ENCODE data around the gene GTPBP1.

The GTPBP1 gene

DNA sequence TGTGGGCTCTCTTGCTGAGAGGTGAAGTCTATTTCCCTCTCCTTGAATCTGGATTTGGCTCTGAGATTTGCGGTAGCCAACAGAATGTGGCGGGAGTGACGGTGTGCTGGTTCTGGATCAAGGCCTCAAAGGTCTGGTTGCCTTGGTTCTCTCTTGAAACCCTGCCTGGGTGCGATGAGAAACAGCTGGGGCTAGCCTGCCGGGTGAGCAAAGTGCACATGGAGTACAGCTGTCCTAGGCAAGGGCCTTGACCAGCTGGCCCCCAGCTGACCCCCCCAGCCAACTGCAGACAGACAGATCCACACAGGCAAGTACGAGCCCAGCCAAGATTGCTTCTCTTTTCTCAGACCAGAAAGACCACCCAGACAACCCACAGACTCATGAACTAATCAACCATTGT, 39.2 kb downstream of the GTPBP1 start:
- no peak overlapping the region for H3K4me3 ChIP-seq (ENCODE audit: low read depth, low read length)
- DNase-seq (ENCODE audit: low read depth), result no peak
- TF ChIP-seq, protein P1, sequence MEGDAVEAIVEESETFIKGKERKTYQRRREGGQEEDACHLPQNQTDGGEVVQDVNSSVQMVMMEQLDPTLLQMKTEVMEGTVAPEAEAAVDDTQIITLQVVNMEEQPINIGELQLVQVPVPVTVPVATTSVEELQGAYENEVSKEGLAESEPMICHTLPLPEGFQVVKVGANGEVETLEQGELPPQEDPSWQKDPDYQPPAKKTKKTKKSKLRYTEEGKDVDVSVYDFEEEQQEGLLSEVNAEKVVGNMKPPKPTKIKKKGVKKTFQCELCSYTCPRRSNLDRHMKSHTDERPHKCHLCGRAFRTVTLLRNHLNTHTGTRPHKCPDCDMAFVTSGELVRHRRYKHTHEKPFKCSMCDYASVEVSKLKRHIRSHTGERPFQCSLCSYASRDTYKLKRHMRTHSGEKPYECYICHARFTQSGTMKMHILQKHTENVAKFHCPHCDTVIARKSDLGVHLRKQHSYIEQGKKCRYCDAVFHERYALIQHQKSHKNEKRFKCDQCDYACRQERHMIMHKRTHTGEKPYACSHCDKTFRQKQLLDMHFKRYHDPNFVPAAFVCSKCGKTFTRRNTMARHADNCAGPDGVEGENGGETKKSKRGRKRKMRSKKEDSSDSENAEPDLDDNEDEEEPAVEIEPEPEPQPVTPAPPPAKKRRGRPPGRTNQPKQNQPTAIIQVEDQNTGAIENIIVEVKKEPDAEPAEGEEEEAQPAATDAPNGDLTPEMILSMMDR (IDR thresholded peaks at IDR 0.05; ENCODE audit: low read depth, low read length, missing control alignments), result no peak

DNA sequence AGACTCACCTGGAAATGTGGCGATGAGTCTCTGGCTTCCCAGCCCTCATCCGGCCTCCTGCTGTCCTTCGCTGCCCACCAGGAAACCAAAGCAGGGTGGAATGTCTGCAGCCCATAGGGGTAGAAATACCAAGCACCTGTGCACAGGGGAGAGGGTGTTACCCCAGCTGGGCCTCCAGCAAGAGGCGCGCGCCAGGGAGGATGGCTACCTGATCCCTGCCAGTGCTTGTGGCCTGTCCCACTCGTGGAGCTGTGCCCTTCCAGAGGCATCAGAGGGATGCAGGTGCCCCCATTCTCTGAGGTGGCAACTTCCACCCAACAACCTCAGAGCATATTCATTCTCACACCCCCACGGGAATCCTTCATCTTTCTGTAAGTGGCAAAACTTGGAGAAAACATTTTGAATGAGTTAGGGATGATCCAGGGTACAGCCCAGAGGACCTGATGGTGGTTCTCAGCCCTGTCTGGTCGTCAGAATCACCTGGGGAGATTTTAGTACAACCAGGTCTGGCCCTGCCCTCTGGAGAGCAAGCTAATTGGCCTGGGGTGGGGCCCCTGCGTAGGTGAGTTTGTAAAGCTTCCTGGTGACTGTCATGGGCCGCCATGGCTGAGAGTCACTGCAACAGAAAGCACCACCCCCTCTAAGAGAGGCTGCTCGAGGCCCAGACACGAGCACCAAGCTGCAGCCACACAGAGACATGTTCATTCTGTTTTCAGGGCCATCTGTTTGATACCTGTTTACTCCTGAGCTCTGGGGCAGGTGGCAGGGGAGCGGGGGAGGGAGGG, 40.1 kb downstream of the GTPBP1 start:
- no peak for DNase-seq (ENCODE audit: low read depth)
- no peak overlapping the region for H3K4me3 ChIP-seq (ENCODE audit: low read depth, low read length)
- TF ChIP-seq, protein P1 (IDR thresholded peaks at IDR 0.05; ENCODE audit: low read depth, low read length, missing control alignments), result no peak

DNA sequence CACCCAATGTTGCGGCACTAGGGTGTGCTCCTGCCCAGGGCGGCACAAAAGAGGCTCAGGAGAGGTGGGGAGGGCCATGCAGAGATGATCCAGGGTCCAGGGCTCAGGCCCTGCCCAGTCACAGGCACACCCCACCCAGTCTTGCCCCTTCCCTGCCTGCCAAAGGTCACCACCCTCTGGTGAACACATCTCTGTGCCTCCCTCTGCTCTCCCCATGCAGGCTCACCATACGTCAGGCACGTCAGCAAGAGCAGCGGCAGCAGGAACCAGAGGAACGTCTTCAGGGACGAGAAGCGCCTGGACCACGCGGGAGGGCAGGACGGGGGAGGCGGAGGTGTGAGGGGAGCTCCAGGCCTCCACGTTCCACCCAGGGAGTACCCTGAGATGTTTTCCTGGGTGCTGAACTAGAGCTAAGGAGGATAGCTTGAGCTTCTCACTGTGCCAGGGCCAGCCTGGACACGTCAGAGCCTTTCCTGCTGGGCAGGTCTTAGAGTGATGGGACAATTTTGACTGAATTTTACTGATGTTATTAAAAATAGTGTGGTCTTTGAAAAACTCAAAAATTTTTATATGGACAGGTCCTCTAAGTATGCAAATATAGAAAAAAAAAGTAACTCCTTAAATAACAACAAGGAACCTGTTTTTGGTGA, 42.9 kb downstream of the GTPBP1 start:
- H3K4me3 ChIP-seq (ENCODE audit: low read depth, low read length), result no peak overlapping the region
- TF ChIP-seq, protein P1 (IDR thresholded peaks at IDR 0.05; ENCODE audit: low read depth, low read length, missing control alignments), result no peak
- DNase-seq (ENCODE audit: low read depth), result no peak

DNA sequence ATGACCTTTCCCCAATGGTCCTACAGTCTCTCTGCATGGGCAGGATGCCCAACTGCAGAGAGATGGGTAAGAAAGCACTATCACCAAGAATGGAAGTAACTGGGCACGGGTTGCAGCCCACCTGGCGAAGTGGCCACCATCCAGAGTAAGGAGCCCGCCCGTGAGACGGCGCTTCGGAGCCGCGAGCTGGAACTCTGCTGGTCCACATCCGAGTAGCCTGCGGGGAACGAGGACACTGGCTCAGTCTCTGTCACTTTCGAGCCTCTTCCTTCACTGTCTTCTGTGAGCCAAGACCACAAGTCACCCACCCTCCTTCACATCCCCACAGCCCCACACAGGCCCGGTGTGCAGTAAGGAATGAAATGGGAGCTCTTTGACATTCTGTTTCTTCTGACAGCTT, 44.4 kb downstream of the GTPBP1 start:
- DNase-seq (ENCODE audit: low read depth), result no peak
- no peak overlapping the region for H3K4me3 ChIP-seq (ENCODE audit: low read depth, low read length)
- TF ChIP-seq, protein P1 (IDR thresholded peaks at IDR 0.05; ENCODE audit: low read depth, low read length, missing control alignments), result no peak

DNA sequence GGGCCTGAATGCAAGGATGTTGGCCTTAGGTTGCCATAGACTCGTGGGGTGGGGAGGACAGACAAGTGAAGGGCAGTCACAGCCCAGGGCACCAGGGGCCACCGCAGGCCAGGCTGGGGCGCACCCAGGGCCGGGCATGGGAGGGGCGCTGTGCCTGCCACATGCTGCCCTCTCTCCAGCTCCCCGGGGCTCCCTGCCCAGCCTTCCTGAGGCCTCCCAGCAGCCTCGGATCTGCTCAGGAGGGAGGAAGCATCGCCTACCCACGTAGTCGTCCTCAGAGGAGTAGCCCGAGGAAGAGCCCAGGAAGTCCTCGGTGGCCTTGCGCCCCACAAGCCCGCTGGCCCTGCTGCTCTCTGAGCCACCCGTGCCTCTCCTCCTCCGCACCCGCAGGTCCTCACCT, 44.9 kb downstream of the GTPBP1 start:
- DNase-seq (ENCODE audit: low read depth), result no peak
- H3K4me3 ChIP-seq (ENCODE audit: low read depth, low read length), result no peak overlapping the region
- TF ChIP-seq, protein P1 (IDR thresholded peaks at IDR 0.05; ENCODE audit: low read depth, low read length, missing control alignments), result no peak

DNA sequence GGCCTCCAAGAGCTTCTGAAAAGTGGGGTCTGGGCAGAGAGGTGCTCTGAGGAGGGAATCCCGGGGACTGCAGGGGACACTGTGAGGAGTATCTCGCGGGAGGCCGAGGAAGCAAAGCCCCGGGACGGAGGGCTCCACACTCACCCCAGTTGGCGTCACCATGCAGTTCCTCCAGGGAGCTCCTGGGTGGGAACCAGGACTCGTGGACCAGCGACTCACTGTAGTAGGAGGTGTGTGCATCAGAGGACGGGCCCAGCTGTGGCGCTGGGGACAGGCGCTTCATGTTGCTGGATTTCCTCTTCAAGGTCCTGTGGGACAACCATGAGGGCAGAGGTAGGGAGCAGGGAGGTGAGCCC, 45.3 kb downstream of the GTPBP1 start:
- no peak for DNase-seq (ENCODE audit: low read depth)
- TF ChIP-seq, protein P1 (IDR thresholded peaks at IDR 0.05; ENCODE audit: low read depth, low read length, missing control alignments), result no peak
- H3K4me3 ChIP-seq (ENCODE audit: low read depth, low read length), result peak overlapping the region; percentile 23

Data from GM12864 (cell line).